ENCODE measurements around the gene ELF1. TPM values are rescaled to one million over a fixed set of nuclear protein-coding genes. Genes with fewer than 3 reads are reported as not detected.
"Not testable (repeated sequence)": the region's sequence is repeated elsewhere in the genome, so short reads cannot be mapped to it uniquely, and the experiment has no call there.

ELF1 gene
- polyA plus RNA-seq, 1 donor: 48.6 TPM

- no peak for DNase-seq
Measured at GRCh38 chr13:40940841-40941240, 78.3 kb downstream of the ELF1 start.

DNA sequence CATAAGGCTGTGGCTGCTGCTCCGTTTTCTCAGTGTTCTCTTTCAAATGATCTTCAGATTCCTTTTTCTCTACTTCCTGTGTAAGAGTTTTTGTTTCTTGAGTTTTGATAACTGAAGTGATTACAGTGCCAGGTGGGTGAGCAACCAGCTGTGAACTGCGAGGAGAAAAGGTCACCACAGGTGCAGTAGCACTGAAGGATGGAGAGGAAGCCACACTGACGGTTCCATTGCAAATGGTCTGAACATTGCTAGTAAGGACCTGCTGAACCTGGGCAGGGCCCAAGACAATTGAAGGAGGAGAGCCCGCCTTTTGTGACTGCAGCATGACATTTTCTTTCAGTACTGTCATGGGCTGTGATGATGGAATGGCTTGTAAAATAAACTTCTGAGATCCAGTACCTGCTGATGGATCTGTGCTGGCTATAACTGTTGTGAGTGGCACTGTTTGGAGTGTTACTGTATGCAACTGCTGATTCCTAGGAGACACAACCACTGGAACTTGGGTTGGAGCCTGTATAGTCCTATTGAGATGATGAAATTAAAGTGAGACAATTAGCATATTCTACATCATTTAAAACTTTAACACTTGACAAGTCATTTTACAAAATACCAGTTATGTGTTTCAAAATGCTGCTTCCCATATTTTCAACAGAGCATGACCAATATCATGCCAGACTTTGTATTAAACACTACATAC, 85.5 kb downstream of the ELF1 start:
- no peak for DNase-seq

- no peak for DNase-seq
Measured at GRCh38 chr13:40932252-40932651, 86.9 kb downstream of the ELF1 start.

- DNase-seq: no peak
Measured at GRCh38 chr13:40931719-40932118, 87.4 kb downstream of the ELF1 start.

DNA sequence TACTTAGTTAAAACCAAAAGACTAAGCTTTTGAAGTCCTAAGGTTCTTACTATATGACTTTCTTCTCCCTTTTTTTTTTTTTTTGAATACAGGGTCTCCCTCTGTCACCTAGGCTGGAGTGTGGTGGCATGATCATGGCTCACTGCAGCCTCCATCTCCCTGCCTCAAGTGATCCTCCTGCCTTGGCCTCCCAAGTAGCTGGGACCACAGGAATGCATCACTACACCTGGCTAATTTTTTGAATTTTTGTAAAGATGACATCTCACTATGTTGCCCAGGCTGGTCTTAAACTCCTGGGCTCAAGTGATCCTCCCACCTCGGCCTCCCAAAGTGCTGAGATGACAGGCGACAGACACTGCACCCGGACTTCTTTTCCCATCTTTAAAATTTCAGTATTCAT, 89.2 kb downstream of the ELF1 start:
- not testable (repeated sequence) for DNase-seq

- DNase-seq: no peak
Measured at GRCh38 chr13:40928980-40929379, 90.1 kb downstream of the ELF1 start.

GRCh38 chr13:40927929-40928328, 91.2 kb downstream of the ELF1 start:
- DNase-seq: no peak

DNA sequence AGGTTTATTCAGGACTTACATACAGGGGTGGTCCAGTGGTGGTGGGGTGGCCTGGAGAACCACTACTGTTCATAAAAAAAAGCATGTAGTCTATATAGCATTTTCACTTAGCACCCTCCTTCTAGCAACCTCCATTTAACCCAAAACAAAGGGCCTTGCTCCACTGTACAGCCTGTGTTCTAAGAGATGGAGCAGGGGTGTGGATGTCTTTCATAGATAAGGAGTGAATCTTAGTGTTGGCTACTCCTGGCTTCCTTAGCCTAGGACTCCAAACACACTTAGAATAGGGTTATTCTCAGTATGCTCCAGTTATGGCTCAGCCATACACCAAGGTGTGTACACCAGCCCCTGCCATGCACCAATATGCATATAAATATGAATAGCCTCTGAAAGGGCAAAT, 95.2 kb downstream of the ELF1 start:
- no peak for DNase-seq

DNA sequence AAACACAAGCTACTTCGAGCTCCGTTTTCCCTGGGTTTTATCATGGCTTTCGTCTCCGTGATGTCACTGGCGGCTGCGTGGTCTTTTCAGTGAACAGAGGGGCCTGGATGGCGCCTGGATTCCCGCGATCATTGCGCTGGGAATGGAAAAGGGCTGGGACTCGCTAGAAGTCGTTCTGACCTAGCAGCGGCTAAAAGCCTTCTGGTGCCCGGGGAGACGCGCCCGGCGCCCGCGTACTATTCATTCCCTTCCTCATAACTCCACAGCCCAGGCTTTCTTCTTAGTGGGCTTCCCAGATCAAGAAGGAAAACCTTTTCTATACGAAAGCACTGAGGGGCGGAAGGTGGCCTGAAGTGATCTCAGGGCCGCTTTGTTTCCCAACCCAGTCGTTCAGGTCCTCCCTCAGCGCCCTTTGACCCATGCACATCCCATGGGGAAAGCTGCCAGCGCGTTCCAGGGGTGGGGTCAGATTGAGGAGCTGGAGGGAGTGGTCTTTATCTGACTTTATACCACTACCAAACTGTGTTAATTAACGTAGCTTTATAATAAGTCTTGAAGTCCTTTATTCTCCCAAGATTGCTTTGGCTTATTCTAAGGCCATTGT, 96.6 kb downstream of the ELF1 start:
- no peak for DNase-seq

DNA sequence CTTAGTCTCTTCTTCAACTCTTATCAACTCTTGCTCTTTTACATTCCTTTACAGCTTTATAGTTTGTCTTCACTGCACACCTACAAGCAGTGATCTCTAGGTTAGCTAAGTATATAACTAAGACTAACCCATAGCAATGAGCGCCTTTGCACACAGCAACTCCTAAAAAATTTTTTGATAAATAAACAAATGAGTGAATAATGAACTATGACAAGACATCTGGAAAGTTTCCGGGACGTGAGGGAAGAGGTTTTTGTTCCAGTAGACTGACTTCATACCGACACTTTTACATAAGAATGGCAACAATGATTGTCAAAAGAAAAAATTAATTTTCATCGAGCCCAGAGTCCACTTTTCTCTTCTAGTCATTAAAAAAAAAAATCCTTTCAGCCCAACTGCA, 98.3 kb downstream of the ELF1 start:
- DNase-seq: no peak

- not testable (repeated sequence) for DNase-seq
Measured at GRCh38 chr13:40919901-40920300, 99.2 kb downstream of the ELF1 start.

DNA sequence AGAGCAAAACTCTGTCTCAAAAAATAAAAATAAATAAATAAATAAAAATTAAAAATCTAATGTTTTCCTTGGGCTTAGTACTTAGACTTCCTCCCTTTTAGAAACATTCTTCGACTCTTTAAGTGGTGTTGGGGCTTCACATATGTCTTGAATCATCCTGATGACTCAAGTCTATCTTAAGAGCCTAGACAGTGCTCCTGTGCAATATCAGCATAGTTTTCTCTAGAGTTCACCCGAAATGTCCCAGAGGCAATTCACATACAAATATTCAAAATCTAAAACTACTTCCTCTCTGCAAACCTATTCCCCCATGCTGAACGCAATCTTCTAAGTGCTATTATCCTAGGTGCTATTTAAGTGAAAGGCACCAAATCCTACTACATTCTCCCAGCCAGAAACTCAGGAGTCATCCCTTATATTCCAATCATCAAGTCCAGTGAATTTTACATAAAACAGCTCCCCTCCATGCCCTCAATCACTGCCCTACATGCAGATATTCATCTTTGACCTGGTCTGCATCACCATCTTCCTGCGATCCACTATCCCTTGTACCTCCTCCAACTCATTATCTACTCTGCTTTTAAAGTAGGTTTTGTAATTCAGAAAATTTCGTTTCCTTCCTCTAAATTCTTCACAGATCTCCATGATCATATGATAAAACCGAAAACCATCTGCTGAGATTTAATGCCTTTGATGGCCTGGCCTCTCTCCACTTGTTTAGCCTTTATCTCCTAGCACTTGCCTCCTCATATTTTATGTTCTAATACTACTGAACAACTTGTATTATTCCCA, 102.7 kb downstream of the ELF1 start:
- DNase-seq: no peak

- DNase-seq: not testable (repeated sequence)
Measured at GRCh38 chr13:40914863-40915262, 104.3 kb downstream of the ELF1 start.

GRCh38 chr13:40911341-40911740, 107.8 kb downstream of the ELF1 start:
- no peak for DNase-seq

- no peak for DNase-seq
Measured at GRCh38 chr13:40910324-40911050, 108.6 kb downstream of the ELF1 start.

DNA sequence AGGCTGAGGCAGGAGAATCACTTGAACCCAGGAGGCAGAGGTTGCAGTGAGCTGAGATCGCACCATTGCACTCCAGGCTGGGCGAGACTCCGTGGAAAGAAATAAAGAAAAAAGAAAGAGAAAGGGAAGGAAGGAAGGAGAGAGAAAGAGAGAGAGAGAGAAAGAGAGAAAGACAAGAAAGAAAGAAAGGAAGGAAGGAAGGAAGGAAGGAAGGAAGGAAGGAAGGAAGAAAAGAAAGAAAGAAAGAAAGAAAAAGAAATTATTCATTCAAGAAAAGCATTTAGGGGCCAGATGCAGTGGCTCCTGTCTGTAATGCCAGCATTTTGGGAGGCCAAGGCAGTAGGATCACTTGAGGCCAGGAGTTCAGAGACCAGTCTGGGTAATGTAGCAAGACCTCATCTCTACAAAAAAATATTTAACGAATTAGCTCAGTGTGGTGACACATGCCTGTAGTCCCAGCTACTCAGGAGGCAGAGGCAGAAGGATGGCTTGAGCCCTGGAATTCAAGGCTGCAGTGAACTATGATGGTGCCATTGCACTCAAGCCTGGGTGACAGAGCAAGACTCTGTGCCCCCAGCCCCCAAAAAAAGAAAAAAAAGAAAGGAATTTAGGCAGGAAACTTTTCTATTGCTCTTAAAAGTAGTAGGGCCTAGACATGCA, 109.4 kb downstream of the ELF1 start:
- not testable (repeated sequence) for DNase-seq

- no peak for DNase-seq
Measured at GRCh38 chr13:40908546-40908945, 110.6 kb downstream of the ELF1 start.

- not testable (repeated sequence) for DNase-seq
Measured at GRCh38 chr13:40901032-40901431, 118.1 kb downstream of the ELF1 start.

GRCh38 chr13:40900568-40900967, 118.5 kb downstream of the ELF1 start:
- DNase-seq: not testable (repeated sequence)

DNA sequence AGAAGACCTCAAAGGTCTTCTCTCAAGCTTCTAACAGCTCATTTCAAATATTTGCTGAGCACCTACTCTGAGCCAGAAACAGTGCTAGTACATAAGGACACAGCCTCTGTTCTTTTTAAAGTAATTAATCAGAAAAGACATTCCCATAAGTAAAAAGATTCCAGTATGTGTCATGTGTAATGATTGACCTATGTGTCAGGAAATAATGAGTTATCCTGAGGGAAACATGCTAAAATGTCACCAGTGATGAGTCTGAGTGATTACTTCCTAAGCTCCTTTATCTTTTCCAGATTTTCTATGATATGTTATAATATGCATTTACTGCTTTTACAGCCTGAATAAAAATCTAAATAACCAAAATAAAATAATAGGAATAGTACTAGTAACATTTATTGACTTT, 122.1 kb downstream of the ELF1 start:
- no peak for DNase-seq

DNA sequence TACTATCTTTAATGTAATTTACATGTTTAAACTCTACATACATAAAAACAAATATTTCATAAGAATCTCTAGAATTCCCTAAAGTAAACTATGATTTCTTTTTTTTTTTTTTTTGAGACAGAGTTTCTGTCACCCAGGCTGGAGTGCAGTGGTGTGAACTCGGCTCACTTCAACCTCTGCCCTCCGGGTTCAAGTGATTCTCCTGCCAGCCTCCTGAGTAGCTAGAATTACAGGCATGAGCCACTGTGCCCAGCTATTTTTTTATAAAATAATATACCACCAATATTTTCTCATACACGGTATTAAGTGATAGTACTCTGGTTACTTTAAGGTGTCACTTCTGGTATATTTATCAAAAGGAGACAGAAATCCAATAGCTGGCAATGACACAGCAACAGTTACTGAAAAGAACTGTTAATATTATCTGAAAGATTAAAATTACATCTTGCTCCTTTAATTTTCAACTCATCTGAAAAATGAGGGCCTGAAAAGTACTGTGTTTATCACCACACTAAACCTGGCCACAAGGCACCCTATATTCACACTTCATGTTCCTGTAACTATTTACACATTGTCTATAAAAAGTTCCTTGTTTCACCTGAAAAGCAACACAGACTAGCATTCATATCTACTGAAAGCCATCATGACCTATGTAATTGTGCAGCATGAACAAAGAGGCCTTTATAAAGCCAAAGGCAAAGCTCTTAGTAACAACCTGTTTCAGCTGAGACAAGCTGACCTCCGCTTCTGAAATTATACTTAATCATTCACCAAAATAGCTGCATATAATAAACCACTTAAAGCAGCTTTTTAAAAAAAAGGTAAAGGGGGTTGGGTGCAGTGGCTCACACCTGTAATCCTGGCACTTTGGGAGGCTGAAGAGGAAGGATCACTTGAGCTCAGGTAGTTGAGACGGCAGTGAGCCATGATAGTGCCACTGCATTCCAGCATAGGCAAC, 123.6 kb downstream of the ELF1 start:
- peak; percentile 19 for DNase-seq

All from left kidney (tissue), 2 donors.